ENCODE data around the gene THSD4.

The THSD4 gene

GRCh38 chr15:71600237-71600636 lies 485.0 kb downstream of the THSD4 start:
- DNase-seq = no peak

DNA sequence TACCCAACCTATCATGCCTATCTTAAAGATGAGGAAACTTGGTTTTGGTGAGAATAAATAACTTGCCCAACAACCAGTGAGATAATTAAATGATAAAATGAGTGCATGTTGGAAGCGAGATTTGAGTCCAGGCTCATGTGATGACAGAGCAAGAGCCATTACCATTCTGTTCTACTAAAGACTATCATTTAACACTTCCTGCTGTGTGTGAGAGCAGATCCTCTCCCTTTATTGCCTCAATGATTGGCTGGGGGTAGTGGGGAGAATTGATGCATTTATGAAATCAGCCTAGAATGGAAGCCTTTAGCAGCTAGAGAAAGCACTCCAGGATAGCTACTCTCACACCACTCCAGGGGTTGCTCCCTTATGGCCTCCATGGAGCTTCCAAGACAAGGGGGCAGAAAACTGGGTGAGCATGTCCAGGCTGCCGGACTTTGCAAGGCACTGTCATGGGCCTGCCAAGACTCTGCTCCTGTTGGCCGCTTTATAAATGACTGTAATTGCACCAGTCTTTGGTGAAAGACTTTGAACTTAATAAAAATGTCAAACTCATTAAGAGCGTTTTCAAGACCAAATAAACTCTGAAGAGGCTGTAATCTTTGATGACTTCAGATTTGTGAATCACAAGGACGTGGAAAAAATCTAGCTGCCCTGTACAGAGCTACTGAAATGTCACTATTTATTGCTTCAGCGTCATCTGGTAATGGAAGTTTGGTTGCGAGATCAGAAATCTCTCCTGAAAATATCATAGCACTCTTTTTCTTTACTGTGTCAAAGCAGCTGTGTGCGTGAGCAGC lies 486.0 kb downstream of the THSD4 start:
- DNase-seq = no peak

GRCh38 chr15:71603379-71603778 lies 488.1 kb downstream of the THSD4 start:
- no peak for DNase-seq

DNA sequence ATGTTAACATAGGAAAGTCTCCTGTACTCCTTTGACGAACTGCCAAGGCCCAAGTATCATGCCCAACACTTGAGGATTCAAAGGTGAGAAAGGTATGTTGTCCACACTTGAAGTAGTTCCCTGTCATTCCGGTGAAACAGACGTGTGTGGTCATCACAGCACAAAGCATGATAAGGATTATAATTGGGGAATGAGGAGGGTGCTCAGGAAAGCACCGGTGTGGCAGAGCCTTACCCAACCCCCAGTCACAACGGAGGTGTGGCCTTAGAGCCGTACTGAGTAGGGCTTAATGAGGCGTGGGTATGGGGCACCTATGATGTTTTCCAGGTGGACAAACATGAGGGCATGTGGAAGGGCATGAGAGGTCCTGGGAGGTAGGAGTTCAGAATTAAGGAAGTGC lies 492.1 kb downstream of the THSD4 start:
- no peak for DNase-seq

DNA sequence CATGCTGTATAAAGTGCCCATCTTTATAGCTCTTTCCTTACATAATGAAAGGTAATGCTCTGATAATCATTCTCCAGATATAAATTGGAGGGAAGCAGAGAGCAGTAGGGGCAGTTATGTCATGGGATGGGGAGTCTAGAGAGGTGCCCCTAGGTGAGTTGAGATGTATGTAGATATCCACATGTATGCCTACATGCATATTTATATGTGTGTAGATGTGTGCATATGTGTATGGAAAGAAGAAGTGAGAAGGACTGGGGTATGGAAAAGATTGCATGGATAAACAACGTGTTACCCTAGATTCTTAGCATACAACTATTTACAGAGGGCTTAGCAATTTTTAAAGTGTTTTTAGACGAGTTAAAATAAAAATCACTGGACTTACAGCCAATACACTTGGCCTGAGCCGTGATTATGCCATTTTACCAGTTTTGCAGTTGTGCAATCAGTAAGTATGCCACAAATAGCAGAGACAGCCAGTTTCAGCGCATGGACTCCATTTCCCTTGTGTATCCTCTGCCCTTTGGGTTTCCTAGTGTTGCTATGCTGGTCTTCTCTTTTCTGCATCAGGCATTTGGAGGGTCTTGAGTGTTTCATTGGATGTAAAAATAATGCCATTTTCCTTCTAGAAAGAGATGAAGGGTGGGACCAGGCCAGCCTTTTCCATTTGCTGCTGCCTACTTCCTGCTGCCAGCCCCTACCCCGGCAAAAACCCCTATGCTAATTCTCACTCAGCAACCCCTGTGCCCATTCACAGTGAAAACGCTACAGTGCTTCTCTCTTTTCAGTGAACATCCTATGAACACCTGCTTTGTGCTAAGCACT lies 495.7 kb downstream of the THSD4 start:
- no peak for DNase-seq

GRCh38 chr15:71611553-71612396 lies 496.5 kb downstream of the THSD4 start:
- no peak for DNase-seq

DNA sequence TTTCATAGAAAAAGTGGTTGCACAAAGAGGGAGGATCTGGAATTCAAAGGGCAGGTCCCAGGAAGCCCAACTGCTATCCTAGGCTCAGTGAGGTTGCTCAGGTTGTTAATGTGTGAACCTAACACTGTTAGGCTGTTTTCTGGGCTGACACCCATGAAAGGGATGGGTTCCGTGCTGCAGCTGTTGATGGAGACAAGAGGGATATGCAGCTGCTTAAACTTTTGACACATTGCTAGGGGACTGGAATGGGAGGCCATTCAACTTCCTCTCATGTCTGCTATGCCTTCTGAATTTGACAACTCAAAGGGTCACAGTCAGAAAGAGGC lies 497.1 kb downstream of the THSD4 start:
- no peak for DNase-seq

GRCh38 chr15:71612869-71613268 lies 497.6 kb downstream of the THSD4 start:
- DNase-seq = no peak

- DNase-seq = no peak
Observed at GRCh38 chr15:71623111-71623510, 507.8 kb downstream of the THSD4 start.

DNA sequence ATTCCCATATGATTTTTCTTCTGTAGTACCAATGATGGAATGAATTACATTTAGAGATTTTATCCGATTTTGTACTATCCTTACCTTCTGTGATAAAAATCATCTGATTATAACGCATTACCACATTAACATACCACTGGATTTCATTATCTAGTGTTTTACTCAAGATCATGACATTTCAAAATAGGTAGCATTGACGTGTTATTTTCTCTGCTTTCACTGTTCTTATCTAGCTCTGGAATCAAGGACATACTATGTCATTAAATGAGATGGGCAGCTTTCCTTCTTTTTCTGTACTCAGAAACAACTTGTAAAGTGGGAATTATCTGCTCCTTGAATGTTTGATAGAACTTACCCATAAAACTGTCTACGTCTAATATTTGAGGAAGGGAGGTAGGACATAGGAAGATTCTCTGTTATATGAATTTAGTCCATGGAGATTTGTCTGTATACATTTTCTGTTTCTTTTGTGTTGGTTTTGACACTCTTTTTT lies 511.4 kb downstream of the THSD4 start:
- DNase-seq = no peak

DNA sequence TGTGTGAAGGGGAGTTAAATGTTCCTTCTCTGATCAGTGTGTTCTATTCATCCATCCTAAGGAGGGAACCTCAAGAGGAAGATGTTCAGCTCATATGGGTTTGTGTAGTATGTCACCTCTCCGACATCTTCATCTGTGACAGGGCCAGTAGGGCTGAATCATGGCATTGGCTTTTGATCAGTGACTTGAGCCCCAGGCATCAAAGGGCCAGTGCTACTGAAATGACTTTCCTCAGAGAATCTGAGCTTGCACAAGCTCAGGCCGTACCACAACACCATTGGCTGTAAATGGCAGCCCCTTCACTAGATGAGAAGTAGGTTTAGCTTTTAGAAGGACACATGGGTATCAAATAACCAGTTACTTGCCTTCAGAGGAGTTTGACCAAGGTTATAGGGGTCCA lies 511.9 kb downstream of the THSD4 start:
- no peak for DNase-seq

- DNase-seq = no peak
Observed at GRCh38 chr15:71627604-71628003, 512.3 kb downstream of the THSD4 start.

GRCh38 chr15:71628988-71629770 lies 513.9 kb downstream of the THSD4 start:
- DNase-seq = no peak

GRCh38 chr15:71629781-71630474 lies 514.7 kb downstream of the THSD4 start:
- no peak for DNase-seq

DNA sequence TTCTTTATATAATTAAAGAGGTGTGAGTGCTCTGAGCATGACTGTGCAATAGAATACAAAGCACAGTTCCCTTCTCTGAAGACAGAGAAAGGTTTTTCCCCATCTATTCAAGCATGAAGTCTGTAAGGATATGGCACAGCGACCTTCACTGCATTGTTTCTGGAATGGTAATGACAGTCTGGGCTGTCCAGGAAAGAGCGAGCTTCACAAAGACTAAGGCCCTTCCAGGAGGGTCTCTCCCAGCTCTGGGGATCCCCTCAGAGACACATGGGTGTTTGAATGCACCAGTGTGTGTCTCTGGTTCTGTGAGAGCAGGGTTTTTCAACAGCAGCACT lies 515.2 kb downstream of the THSD4 start:
- no peak for DNase-seq

DNA sequence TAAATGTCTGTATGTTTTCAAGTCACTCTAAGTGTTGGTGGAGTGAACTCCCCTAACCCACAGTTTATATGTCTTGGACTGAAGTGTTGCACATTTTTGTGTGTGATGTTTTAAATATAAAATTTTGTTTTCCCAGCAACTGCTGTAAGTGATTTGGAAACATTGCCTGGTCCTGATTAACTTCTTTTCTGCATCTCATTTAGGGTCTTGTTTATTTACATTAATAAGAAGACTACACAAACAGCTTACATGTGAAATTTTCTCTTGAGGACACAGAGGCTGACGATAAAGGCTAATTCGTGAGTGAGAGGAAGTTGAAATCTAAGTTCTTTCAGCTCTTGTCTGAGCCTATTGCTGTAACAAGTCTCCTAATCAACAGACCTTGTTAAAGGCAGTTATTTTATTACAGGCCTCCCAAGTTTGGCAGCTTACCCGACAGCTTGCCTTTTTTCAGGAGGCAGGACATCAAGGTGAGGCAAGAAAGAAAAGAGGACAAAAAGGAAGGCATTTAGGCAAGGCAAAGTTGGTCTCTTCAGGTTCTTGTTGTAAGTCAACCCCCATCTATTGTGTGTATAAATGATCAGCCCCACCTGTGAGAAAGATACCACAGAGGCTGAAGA lies 517.4 kb downstream of the THSD4 start:
- DNase-seq = no peak

DNA sequence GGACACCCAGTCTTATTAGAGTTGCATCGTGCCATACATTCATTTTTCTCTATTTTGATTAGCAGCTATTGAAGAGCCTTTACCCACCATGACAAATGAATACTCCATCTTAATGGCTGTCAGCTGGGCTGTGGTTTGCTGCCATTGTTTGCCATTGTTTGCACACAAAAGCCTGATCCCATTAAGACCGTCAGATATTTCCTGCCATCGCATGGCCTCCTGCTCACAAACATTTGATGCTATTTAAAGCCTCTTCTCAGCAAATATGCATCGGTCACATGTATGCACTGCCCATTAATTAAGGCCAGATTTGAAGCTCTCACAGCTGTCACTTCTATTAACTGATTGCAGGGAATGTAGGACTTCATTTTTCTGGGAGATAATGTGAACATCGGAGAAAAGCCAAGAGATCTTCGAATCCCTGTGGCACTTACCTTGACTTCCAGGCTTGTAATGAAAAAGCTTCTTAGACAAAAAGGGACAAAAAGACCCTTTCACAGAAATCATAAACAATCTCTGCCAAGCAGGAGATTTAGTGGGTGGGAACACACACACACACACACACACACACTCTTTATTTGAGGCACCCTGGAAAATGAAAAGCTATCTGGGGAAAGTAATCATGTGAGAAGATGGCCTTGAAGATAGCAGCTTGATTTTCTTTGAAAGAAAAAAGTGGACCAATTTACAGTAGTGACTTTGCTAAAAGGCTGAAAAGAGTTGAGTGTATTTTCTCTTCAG lies 519.7 kb downstream of the THSD4 start:
- no peak for DNase-seq

- no peak for DNase-seq
Observed at GRCh38 chr15:71635735-71636134, 520.5 kb downstream of the THSD4 start.

GRCh38 chr15:71638876-71639275 lies 523.6 kb downstream of the THSD4 start:
- no peak for DNase-seq

GRCh38 chr15:71639471-71639870 lies 524.2 kb downstream of the THSD4 start:
- no peak for DNase-seq

GRCh38 chr15:71643918-71644317 lies 528.6 kb downstream of the THSD4 start:
- DNase-seq = no peak
